ENCODE results near the gene COL6A3. TPM values are rescaled to one million over a fixed set of nuclear protein-coding genes. Genes with fewer than 3 reads are reported as not detected.

The COL6A3 gene
- total and polyA plus RNA-seq, 7 donors = 15.5 to 75.2 (median 59.1) TPM

DNA sequence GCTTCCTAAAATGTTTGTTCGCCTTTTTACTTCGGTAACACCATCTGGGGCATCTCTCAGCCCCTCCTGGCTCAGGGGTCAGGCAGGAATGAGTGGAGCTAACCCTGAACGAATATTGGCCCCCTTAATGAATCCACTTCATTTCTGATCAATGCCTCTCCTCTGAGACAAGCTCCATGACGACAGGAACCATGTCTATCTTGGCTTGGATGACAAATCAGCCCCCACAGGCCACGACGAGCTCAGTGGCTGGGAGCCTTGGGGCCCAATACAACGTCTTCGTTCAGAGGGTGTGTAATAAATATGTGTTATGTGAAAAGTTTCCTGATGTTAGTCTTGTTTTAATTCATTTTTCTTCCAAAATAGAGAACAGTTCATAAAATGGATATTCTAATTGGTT, 133.0 kb downstream of the COL6A3 start:
- no peak overlapping the region for H3K4me3 ChIP-seq
- H3K27ac ChIP-seq = peak overlapping the region; percentile 76
- no peaks in the 10 kb centered on the region for H3K27me3 ChIP-seq (ENCODE audit: insufficient read depth in 3 of 3, low read length in 2 of 3)
- H3K9me3 ChIP-seq = no peaks in the 10 kb centered on the region
- no peak for ATAC-seq
- intact Hi-C loops (cut with DNase I) = no loop called here
- no peaks in the 10 kb centered on the region for H3K36me3 ChIP-seq (ENCODE audit: insufficient read depth in 1 of 2, low read depth in 1 of 2)
- 82 to 85% (median 84%) methylated on average over 8 of the region's 8 CpGs for WGBS, 3 donors
- DNase-seq = no peak
- H3K4me1 ChIP-seq = peaks cover 27% of the 10 kb centered on the region
- TF ChIP-seq, protein P1, sequence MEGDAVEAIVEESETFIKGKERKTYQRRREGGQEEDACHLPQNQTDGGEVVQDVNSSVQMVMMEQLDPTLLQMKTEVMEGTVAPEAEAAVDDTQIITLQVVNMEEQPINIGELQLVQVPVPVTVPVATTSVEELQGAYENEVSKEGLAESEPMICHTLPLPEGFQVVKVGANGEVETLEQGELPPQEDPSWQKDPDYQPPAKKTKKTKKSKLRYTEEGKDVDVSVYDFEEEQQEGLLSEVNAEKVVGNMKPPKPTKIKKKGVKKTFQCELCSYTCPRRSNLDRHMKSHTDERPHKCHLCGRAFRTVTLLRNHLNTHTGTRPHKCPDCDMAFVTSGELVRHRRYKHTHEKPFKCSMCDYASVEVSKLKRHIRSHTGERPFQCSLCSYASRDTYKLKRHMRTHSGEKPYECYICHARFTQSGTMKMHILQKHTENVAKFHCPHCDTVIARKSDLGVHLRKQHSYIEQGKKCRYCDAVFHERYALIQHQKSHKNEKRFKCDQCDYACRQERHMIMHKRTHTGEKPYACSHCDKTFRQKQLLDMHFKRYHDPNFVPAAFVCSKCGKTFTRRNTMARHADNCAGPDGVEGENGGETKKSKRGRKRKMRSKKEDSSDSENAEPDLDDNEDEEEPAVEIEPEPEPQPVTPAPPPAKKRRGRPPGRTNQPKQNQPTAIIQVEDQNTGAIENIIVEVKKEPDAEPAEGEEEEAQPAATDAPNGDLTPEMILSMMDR (IDR thresholded peaks at IDR 0.05) = no peak

DNA sequence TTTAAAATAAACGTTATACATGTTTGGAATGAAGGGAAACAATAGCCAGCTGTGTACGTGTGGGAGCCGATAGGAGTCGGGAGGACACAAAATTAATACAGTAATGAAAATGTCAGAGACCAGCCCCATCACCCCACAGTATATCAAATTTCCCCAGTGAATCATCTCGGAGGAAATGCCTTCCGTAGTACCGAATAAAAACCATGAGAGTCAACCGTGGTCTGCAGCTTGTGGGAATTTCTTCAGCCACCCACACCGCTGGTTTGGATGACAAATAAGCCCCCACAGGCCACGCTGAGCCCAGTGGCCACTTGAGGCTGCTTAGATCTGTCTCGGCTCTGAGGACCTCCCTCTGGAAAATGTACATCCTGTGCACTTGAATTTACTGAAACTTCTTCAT, 133.7 kb downstream of the COL6A3 start:
- intact Hi-C loops (cut with DNase I) = no loop called here
- no peak overlapping the region for H3K4me3 ChIP-seq
- TF ChIP-seq, protein P1 (IDR thresholded peaks at IDR 0.05) = no peak
- ATAC-seq (peak; percentile 61 to 70 (median 66)), DNase-seq (no peak)
- WGBS, 3 donors = 16 to 34% (median 26%) methylated on average over 11 of the region's 11 CpGs
- H3K36me3 ChIP-seq (ENCODE audit: insufficient read depth in 1 of 2, low read depth in 1 of 2) = no peaks in the 10 kb centered on the region
- H3K9me3 ChIP-seq = no peaks in the 10 kb centered on the region
- peaks cover 27% of the 10 kb centered on the region for H3K4me1 ChIP-seq
- H3K27me3 ChIP-seq (ENCODE audit: insufficient read depth in 3 of 3, low read length in 2 of 3) = no peaks in the 10 kb centered on the region
- peak overlapping the region; percentile 76 for H3K27ac ChIP-seq

DNA sequence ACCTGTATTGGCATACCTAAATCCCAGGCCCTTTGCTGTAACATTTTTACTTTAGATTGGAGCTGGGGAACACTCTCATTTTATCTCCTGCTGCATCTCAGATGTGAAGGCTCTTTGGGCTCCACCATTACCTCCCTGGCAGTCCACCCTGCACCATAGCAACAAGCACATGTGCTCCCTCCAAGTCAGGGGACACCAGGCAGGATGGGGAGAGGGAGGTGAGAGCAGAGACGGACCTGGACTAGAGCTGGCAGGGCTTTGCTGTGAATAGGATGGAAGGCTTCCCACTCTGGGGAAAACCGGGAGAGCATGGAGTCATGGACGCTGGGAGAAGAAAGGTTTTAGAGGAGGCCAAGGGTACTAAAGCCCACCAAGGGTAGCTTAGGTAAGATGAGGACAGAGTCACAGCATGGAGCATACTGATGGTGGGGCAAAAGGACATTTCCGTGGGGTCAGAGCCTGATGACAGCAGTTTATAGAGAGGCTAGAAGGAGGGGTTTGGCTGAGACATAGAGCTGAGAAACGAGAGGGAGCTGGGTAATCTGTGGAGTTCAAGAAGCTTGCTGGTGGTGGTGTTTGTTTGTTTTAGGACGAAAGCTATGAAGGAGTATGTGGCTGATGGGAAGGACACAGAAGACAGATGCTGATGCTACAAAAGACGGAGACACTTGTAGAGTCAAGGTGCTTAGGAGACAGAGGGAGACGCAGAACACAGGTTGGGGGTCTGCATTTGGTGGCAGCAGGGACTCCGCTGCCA, 134.8 kb downstream of the COL6A3 start:
- H3K9me3 ChIP-seq = no peaks in the 10 kb centered on the region
- peak in 3 of 4 donors; percentile 26 to 41 (median 29) for ATAC-seq
- intact Hi-C loops (cut with DNase I) = loop anchor here in 1 of 2 donors (5.0 kb wide), 1 partner anchor 67 kb away; no protein-coding TSS in a partner anchor
- H3K27me3 ChIP-seq (ENCODE audit: insufficient read depth in 3 of 3, low read length in 2 of 3) = no peaks in the 10 kb centered on the region
- TF ChIP-seq, protein P1 (IDR thresholded peaks at IDR 0.05) = no peak
- H3K4me3 ChIP-seq = no peak overlapping the region
- no peak for DNase-seq
- WGBS, 3 donors = 72 to 85% (median 80%) methylated on average over 9 of the region's 9 CpGs
- H3K36me3 ChIP-seq (ENCODE audit: insufficient read depth in 1 of 2, low read depth in 1 of 2) = no peaks in the 10 kb centered on the region
- peak overlapping the region; percentile 76 for H3K27ac ChIP-seq
- H3K4me1 ChIP-seq = peaks cover 27% of the 10 kb centered on the region

DNA sequence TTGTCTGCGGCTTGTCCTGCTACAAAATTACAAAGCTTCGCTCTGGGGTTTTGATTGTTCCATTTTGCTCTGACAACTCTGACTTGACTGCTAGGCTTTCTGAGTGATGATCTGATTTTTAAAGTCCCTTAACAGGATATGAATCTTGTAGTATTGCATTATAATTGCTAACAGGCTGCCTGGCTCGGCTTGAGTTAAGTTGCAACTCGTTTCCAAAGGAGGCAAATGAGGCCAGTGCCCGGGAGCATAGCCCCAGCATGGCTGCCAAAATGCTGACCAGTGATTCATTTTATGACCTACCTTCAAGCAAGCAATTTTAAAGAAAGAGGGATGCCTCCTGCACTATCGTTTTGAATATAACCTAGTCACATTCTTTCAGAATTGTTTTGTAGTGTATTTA, 135.4 kb downstream of the COL6A3 start:
- DNase-seq (peak; percentile 82 to 91), ATAC-seq (peak; percentile 87 to 97 (median 90))
- peak overlapping the region; percentile 57 for H3K4me3 ChIP-seq
- no peaks in the 10 kb centered on the region for H3K27me3 ChIP-seq (ENCODE audit: insufficient read depth in 3 of 3, low read length in 2 of 3)
- peaks cover 27% of the 10 kb centered on the region for H3K4me1 ChIP-seq
- intact Hi-C loops (cut with DNase I) = loop anchor here in 1 of 2 donors (5.0 kb wide), 1 partner anchor 66 kb away; no protein-coding TSS in a partner anchor
- H3K36me3 ChIP-seq (ENCODE audit: insufficient read depth in 1 of 2, low read depth in 1 of 2) = no peaks in the 10 kb centered on the region
- WGBS, 3 donors = 13 to 27% (median 26%) methylated on average over 6 of the region's 6 CpGs
- no peaks in the 10 kb centered on the region for H3K9me3 ChIP-seq
- H3K27ac ChIP-seq = peak overlapping the region; percentile 76
- TF ChIP-seq, protein P1 (IDR thresholded peaks at IDR 0.05) = no peak
